Testis (tissue), 2 donors: ENCODE measurements around the gene GNAI1.

Experiments used
- CTCF ChIP-seq, 3 experiments: fragments of 450-650 bp in 2 of 3; fragments of 200-600 bp in 1 of 3; sonication (generic) in 1 of 3; IDR thresholded peaks; one replicate each; pipeline ENCODE4 v1.5.1; 2016 to 2019; ENCODE audit warnings: antibody characterized with exemption in 3 of 3, mild to moderate bottlenecking in 2 of 3, moderate library complexity in 1 of 3
- POLR2A ChIP-seq: fragments of 450-650 bp; IDR thresholded peaks from one replicate; pipeline ENCODE4 v1.6.1; 2017; ENCODE audit warnings: antibody characterized with exemption, mild to moderate bottlenecking, moderate library complexity

GRCh38 chr7:80184693-80185092 is 50.1 kb downstream of the GNAI1 start:
- no peak for TF ChIP-seq CTCF (IDR thresholded peaks at IDR 0.05)
- TF ChIP-seq POLR2A, result no peak
